Stimulated activated CD8-positive, alpha-beta memory T cell treated with anti-CD3 and anti-CD28 coated beads, Interleukin-15, amount 100 ng/mL, for 24 hours (primary cell): ENCODE data around the gene WIPF1.

Experiments used
- DNase-seq: peaks from one replicate; pipeline ENCODE4 v3.0.0-alpha.2; 2020; ENCODE audit warnings: low read depth

Gene WIPF1

GRCh38 chr2:174595116-174595809 lies 2.3 kb downstream of the WIPF1 start:
- no peak for DNase-seq

- no peak for DNase-seq
These were observed 3.1 kb downstream of the WIPF1 start for GRCh38 chr2:174594456-174594855.

- DNase-seq: no peak
These were observed 3.9 kb downstream of the WIPF1 start for GRCh38 chr2:174593574-174594203.

- no peak for DNase-seq
These were observed 4.6 kb downstream of the WIPF1 start for GRCh38 chr2:174593041-174593440.

- DNase-seq: no peak
These were observed 5.9 kb downstream of the WIPF1 start for GRCh38 chr2:174591740-174592139.

- DNase-seq: no peak
These were observed 6.5 kb downstream of the WIPF1 start for GRCh38 chr2:174590928-174591648.

- no peak for DNase-seq
These were observed 7.3 kb downstream of the WIPF1 start for GRCh38 chr2:174590346-174590745.

GRCh38 chr2:174589334-174589733 lies 8.3 kb downstream of the WIPF1 start:
- DNase-seq: no peak

GRCh38 chr2:174588463-174588862 lies 9.1 kb downstream of the WIPF1 start:
- no peak for DNase-seq

GRCh38 chr2:174587579-174587978 lies 10.0 kb downstream of the WIPF1 start:
- DNase-seq: no peak

GRCh38 chr2:174586418-174587295 lies 10.9 kb downstream of the WIPF1 start:
- DNase-seq: no peak

GRCh38 chr2:174585657-174586252 lies 11.8 kb downstream of the WIPF1 start:
- DNase-seq: no peak

GRCh38 chr2:174585146-174585545 lies 12.5 kb downstream of the WIPF1 start:
- no peak for DNase-seq

- no peak for DNase-seq
These were observed 16.1 kb downstream of the WIPF1 start for GRCh38 chr2:174581491-174581890.

GRCh38 chr2:174580951-174581350 lies 16.7 kb downstream of the WIPF1 start:
- DNase-seq: no peak

GRCh38 chr2:174577967-174578589 lies 19.5 kb downstream of the WIPF1 start:
- DNase-seq: no peak

- DNase-seq: no peak
These were observed 22.4 kb downstream of the WIPF1 start for GRCh38 chr2:174575124-174575776.

- DNase-seq: no peak
These were observed 22.9 kb downstream of the WIPF1 start for GRCh38 chr2:174574657-174575056.

GRCh38 chr2:174573621-174574081 lies 24.0 kb downstream of the WIPF1 start:
- no peak for DNase-seq

- DNase-seq: no peak
These were observed 25.0 kb downstream of the WIPF1 start for GRCh38 chr2:174572556-174572955.
